VCaP (cell line): ENCODE results near the gene CENPU.
A peak's percentile ranks its signal among the peaks of the same experiment; 100 is the strongest.

Experiments
- H3K27ac ChIP-seq: fragments of 450-650 bp; 2 replicates; pipeline ENCODE4 v1.5.1; 2017
- TF ChIP-seq, protein P1 (sequence below): fragments of 450-650 bp; conservative IDR thresholded peaks from 2 replicates; pipeline ENCODE4 v1.5.1; 2017; ENCODE audit warnings: mild to moderate bottlenecking, moderate library complexity

The CENPU gene

DNA sequence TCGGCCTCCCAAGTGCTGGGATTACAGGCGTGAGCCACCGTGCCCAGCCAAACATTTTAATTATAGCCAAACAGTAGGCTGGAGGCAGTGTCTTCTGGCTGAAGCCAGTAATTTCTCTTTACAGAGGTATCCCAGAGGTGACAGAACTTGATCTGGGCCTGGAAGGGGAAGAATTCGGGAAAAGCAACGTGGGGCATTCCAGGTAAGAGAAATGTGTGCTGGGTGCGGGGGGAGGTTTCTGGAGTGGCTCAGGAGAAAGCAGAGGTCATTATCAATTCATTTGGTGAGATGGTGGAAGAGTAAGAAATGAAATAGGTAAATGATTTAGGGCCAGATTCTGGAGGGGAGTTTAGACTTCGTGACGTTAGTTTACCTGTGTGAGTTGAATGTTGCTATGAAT lies 82.0 kb downstream of the CENPU start:
- no peak overlapping the region for H3K27ac ChIP-seq
- TF ChIP-seq, protein P1, sequence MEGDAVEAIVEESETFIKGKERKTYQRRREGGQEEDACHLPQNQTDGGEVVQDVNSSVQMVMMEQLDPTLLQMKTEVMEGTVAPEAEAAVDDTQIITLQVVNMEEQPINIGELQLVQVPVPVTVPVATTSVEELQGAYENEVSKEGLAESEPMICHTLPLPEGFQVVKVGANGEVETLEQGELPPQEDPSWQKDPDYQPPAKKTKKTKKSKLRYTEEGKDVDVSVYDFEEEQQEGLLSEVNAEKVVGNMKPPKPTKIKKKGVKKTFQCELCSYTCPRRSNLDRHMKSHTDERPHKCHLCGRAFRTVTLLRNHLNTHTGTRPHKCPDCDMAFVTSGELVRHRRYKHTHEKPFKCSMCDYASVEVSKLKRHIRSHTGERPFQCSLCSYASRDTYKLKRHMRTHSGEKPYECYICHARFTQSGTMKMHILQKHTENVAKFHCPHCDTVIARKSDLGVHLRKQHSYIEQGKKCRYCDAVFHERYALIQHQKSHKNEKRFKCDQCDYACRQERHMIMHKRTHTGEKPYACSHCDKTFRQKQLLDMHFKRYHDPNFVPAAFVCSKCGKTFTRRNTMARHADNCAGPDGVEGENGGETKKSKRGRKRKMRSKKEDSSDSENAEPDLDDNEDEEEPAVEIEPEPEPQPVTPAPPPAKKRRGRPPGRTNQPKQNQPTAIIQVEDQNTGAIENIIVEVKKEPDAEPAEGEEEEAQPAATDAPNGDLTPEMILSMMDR = no peak

DNA sequence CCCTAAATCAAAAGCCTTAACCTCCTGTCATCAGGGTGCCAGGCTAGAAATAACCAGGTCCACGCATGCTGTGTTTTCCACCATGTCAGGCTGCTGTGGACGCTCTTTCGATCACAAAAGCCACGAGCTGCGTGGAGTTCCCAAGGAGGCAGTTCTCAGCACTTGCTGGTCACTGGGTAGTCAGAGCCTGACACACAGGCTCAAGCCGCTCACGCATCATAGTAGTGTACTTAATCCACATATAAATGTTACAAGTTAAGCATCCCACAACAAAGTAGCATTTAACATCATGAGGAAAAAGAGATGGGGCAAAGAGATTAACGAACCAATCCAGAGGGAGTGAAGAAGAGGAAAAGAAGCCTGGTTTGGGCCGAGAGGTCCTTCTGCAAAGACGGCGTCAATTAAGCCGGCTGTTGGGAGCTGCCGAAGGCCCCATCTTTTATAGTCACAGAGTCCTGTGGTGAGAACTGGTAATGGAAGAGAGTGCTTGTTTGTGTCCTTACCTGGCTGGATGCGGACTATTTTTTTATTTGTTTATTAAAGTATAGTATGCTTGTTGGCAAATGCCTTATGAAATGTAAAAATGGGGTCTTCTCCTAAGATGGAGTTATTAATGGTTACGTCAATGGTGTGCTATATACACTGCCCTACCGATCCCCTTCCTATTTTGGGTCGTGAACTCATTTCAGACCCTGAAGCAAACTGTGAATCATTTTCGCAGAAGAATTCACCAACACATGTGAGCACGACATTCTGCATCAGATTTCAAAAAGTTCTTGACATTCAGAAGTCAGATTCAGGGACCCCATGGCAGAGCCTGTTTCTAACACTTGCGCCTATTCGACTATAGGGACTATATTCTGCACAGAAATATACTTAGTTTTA lies 83.7 kb downstream of the CENPU start:
- peak overlapping the region; percentile 97 for H3K27ac ChIP-seq
- TF ChIP-seq, protein P1 = no peak

- peak within 1 kb of the TSS; percentile 97 for H3K27ac ChIP-seq
- TF ChIP-seq, protein P1 = peak; percentile 40
Observed at GRCh38 chr4:184649026-184649970, 84.6 kb downstream of the CENPU start, which contains the start of the genes CASP3 and PRIMPOL. TSS of gene CASP3 (minus strand) at chr4:184649447. CDS start at chr4:184638453, 10,994 bp downstream. TSS of gene PRIMPOL (plus strand) at chr4:184649738. CDS start at chr4:184657141, 7,403 bp downstream.

DNA sequence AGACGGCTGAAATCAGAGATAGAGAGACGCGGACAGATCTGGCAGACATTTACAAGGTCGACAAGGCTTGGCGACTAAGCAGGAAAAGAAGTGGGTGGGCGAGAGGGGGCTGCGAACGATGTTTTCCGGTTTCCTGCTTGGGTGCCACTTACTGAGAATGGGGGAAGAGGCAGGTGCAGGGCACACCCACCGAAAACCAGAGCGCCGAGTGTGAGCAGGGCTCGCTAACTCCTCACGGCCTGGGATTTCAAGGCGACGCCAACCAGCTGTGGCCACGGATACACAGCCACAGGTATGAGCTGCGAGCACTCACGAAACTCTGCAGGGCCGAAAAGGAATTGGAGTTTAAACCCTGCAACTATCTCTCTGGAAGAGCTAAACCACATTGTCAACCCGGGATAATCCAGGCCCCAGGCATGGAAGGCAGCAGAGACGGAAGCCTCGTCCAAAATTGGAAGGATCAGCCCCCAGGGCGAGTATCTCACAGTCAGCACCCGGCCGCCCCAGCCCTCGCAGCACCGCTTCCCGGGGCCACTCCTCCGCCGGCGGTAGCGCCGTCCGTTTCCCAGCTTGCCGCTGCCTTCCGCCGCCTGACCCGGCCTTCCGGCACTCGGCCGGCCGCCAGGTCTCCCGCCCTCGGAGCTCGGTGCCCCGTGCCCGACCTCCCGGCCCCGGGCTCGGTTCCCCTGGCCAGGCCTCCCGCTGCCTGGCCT lies 85.4 kb downstream of the CENPU start:
- H3K27ac ChIP-seq = peak overlapping the region; percentile 97
- TF ChIP-seq, protein P1 = no peak

DNA sequence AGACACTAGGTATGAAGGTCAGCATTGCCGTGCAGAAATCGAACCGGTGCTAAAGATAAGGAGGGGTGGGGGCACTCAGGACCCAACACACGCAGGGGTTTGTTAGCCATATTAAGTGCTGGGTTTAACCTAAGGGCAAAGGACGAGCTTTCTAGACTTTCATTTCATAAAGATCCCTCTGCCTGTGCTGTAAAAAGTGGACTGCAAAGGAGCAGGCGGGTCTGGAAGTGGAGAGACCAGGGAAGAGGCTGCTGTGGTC lies 85.9 kb downstream of the CENPU start:
- TF ChIP-seq, protein P1 = no peak
- H3K27ac ChIP-seq = peak overlapping the region; percentile 97

- TF ChIP-seq, protein P1 = no peak
- H3K27ac ChIP-seq = peak overlapping the region; percentile 97
Observed at GRCh38 chr4:184647266-184648053, 86.4 kb downstream of the CENPU start.
